Measurements from ENCODE around the gene NDUFC2. TPM values are rescaled to one million over a fixed set of nuclear protein-coding genes. Genes with fewer than 3 reads are reported as not detected.

The NDUFC2 gene
- total and polyA plus RNA-seq, 2 of the 13 experiments (the other 11 are each of a cell fraction or from before 2014, with no cell fraction given) = 256 to 363 TPM

DNA sequence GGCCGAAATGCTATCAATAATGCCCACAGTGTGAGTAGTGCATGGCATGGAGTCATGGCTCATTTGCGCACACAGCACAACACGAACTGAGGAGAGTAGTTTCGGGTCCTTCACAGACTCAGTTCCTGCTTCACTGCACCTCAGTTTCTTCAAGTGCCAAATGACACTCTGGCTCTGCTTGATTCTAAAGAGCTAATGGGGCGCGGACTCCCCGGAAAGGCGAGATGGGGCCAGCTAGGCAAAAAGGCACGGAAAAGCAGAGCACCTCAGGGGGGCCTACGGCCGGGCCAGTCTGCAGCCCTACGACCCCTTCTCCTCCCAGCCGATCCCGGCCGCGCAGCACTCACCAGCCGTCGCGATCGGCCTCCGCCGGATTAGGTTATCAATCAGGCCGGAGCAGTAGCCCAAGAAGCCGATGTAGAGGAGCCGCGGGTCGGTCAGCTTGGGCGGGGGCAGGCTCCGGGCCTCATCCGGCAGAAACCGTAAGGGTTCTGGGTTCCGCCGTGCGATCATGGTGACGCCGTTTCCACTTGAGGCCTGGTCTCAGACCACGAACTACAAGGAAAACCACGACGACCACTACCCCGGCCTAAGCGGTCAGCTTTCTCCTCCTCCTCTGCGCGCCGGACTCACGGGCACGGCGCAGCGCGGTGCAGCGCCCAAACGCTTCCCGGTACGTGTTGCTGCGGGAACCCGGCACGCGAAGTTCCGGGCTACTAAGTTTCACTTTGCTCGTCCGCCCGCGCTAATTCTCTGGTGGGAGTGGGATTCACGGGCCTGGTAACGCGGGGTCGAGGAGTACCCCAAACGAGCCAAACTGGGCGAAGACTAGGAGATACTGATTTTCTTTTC is at the start of gene NDUFC2 (continued):
- TF ChIP-seq KLF15 (CRISPR knock-in tag; IDR thresholded peaks at IDR 0.05; ENCODE audit: borderline replicate concordance) (peak; percentile 81; the same call in 1 of the 2 replicates), GABPA (IDR thresholded peaks at IDR 0.05; ENCODE audit: low read depth, low read length) (peak; percentile 71), GABPA (CRISPR knock-in tag; IDR thresholded peaks at IDR 0.05; ENCODE audit: low read depth) (peak; percentile 87), ZNF709 (CRISPR knock-in tag; IDR thresholded peaks at IDR 0.05) (peak; percentile 97), ZFAT (CRISPR knock-in tag; conservative IDR thresholded peaks at IDR 0.05) (0 out of 2 replicates have a peak, but pooled peaks have one; percentile 81), NR1H2 (CRISPR knock-in tag; IDR thresholded peaks at IDR 0.05; ENCODE audit: borderline replicate concordance, low read depth) (no peak), REL (CRISPR knock-in tag; conservative IDR thresholded peaks at IDR 0.05) (0 out of 2 replicates have a peak, but pooled peaks have one; percentile 39), HNRNPUL1 (IDR thresholded peaks at IDR 0.05; ENCODE audit: low read depth, low read length) (0 out of 2 replicates have a peak, but pooled peaks have one; percentile 31), ZNF558 (CRISPR knock-in tag; IDR thresholded peaks at IDR 0.05; ENCODE audit: borderline replicate concordance) (peak; percentile 84), JARID2 (CRISPR knock-in tag; IDR thresholded peaks at IDR 0.05; ENCODE audit: insufficient replicate concordance) (peak; percentile 49)
- TF ChIP-seq, protein P1, sequence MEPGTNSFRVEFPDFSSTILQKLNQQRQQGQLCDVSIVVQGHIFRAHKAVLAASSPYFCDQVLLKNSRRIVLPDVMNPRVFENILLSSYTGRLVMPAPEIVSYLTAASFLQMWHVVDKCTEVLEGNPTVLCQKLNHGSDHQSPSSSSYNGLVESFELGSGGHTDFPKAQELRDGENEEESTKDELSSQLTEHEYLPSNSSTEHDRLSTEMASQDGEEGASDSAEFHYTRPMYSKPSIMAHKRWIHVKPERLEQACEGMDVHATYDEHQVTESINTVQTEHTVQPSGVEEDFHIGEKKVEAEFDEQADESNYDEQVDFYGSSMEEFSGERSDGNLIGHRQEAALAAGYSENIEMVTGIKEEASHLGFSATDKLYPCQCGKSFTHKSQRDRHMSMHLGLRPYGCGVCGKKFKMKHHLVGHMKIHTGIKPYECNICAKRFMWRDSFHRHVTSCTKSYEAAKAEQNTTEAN (CRISPR knock-in tag; conservative IDR thresholded peaks at IDR 0.05) = peak; percentile 71; the same call in 1 of the 2 replicates
- TF ChIP-seq, protein P2, sequence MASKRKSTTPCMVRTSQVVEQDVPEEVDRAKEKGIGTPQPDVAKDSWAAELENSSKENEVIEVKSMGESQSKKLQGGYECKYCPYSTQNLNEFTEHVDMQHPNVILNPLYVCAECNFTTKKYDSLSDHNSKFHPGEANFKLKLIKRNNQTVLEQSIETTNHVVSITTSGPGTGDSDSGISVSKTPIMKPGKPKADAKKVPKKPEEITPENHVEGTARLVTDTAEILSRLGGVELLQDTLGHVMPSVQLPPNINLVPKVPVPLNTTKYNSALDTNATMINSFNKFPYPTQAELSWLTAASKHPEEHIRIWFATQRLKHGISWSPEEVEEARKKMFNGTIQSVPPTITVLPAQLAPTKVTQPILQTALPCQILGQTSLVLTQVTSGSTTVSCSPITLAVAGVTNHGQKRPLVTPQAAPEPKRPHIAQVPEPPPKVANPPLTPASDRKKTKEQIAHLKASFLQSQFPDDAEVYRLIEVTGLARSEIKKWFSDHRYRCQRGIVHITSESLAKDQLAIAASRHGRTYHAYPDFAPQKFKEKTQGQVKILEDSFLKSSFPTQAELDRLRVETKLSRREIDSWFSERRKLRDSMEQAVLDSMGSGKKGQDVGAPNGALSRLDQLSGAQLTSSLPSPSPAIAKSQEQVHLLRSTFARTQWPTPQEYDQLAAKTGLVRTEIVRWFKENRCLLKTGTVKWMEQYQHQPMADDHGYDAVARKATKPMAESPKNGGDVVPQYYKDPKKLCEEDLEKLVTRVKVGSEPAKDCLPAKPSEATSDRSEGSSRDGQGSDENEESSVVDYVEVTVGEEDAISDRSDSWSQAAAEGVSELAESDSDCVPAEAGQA (IDR thresholded peaks at IDR 0.05; ENCODE audit: low read depth) = peak; percentile 84
- TF ChIP-seq, protein P2 (CRISPR knock-in tag; IDR thresholded peaks at IDR 0.05; ENCODE audit: borderline replicate concordance) = 0 out of 2 replicates have a peak, but pooled peaks have one; percentile 25
- TF ChIP-seq, protein P3, sequence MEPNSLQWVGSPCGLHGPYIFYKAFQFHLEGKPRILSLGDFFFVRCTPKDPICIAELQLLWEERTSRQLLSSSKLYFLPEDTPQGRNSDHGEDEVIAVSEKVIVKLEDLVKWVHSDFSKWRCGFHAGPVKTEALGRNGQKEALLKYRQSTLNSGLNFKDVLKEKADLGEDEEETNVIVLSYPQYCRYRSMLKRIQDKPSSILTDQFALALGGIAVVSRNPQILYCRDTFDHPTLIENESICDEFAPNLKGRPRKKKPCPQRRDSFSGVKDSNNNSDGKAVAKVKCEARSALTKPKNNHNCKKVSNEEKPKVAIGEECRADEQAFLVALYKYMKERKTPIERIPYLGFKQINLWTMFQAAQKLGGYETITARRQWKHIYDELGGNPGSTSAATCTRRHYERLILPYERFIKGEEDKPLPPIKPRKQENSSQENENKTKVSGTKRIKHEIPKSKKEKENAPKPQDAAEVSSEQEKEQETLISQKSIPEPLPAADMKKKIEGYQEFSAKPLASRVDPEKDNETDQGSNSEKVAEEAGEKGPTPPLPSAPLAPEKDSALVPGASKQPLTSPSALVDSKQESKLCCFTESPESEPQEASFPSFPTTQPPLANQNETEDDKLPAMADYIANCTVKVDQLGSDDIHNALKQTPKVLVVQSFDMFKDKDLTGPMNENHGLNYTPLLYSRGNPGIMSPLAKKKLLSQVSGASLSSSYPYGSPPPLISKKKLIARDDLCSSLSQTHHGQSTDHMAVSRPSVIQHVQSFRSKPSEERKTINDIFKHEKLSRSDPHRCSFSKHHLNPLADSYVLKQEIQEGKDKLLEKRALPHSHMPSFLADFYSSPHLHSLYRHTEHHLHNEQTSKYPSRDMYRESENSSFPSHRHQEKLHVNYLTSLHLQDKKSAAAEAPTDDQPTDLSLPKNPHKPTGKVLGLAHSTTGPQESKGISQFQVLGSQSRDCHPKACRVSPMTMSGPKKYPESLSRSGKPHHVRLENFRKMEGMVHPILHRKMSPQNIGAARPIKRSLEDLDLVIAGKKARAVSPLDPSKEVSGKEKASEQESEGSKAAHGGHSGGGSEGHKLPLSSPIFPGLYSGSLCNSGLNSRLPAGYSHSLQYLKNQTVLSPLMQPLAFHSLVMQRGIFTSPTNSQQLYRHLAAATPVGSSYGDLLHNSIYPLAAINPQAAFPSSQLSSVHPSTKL (CRISPR knock-in tag; IDR thresholded peaks at IDR 0.05) = peak; percentile 86
- TF ChIP-seq, protein P4, sequence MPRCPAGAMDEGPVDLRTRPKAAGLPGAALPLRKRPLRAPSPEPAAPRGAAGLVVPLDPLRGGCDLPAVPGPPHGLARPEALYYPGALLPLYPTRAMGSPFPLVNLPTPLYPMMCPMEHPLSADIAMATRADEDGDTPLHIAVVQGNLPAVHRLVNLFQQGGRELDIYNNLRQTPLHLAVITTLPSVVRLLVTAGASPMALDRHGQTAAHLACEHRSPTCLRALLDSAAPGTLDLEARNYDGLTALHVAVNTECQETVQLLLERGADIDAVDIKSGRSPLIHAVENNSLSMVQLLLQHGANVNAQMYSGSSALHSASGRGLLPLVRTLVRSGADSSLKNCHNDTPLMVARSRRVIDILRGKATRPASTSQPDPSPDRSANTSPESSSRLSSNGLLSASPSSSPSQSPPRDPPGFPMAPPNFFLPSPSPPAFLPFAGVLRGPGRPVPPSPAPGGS (CRISPR knock-in tag; IDR thresholded peaks at IDR 0.05) = peak; percentile 91; the same call in 1 of the 2 replicates
